ENCODE results near the gene PI4KB. TPM values are rescaled to one million over a fixed set of nuclear protein-coding genes. Genes with fewer than 3 reads are reported as not detected.

PI4KB gene
- polyA plus RNA-seq, 1 donor from 2014 or later, result 22.8 TPM

- Histone ChIP-seq H3K79me2 (replicated peaks; ENCODE audit: insufficient read depth, low read length) (peaks cover under 1% of the 10 kb centered on the region), H3F3A (ENCODE audit: insufficient read depth, low read length, poor library complexity, severe bottlenecking) (no peaks in the 10 kb centered on the region), H3K36me3 (ENCODE audit: insufficient read depth, low read length) (peaks cover 11% of the 10 kb centered on the region), H3K9ac (ENCODE audit: low read length) (no peak overlapping the region), H3K4me2 (ENCODE audit: low read length) (no peak overlapping the region), H3K27ac (ENCODE audit: low read length) (no peak overlapping the region), H3K4me3 (ENCODE audit: low read length) (no peak overlapping the region), H3K9me3 (ENCODE audit: low read length) (no peaks in the 10 kb centered on the region), H4K20me1 (ENCODE audit: insufficient read depth) (no peaks in the 10 kb centered on the region), H3K27me3 (ENCODE audit: insufficient read depth, low read depth, low read length) (no peaks in the 10 kb centered on the region), H2AFZ (ENCODE audit: low read depth, low read length) (no peak overlapping the region), H3K9me2 (ENCODE audit: insufficient read depth, low read length) (no peaks in the 10 kb centered on the region)
- TF ChIP-seq EZH2 (IDR thresholded peaks at IDR 0.05; ENCODE audit: borderline replicate concordance, insufficient read depth, low read length, poor library complexity, severe bottlenecking), result no peak
Observed at GRCh38 chr1:151288502-151288901, 38.7 kb downstream of the PI4KB start.

GRCh38 chr1:151287767-151288500 lies 39.3 kb downstream of the PI4KB start:
- no peaks in the 10 kb centered on the region for H3K9me3 ChIP-seq (ENCODE audit: low read length)
- peaks cover 11% of the 10 kb centered on the region for H3K36me3 ChIP-seq (ENCODE audit: insufficient read depth, low read length)
- H3K27me3 ChIP-seq (ENCODE audit: insufficient read depth, low read depth, low read length), result no peaks in the 10 kb centered on the region
- no peaks in the 10 kb centered on the region for H3F3A ChIP-seq (ENCODE audit: insufficient read depth, low read length, poor library complexity, severe bottlenecking)
- no peak overlapping the region for H3K9ac ChIP-seq (ENCODE audit: low read length)
- no peak overlapping the region for H3K4me2 ChIP-seq (ENCODE audit: low read length)
- H3K27ac ChIP-seq (ENCODE audit: low read length), result no peak overlapping the region
- H4K20me1 ChIP-seq (ENCODE audit: insufficient read depth), result no peaks in the 10 kb centered on the region
- H3K4me3 ChIP-seq (ENCODE audit: low read length), result no peak overlapping the region
- no peaks in the 10 kb centered on the region for H3K9me2 ChIP-seq (ENCODE audit: insufficient read depth, low read length)
- no peak overlapping the region for H2AFZ ChIP-seq (ENCODE audit: low read depth, low read length)
- no peak for TF ChIP-seq RAD21 (conservative IDR thresholded peaks at IDR 0.05)
- TF ChIP-seq SMC3 (conservative IDR thresholded peaks at IDR 0.05; ENCODE audit: poor library complexity), result no peak
- no peak for TF ChIP-seq EZH2 (IDR thresholded peaks at IDR 0.05; ENCODE audit: borderline replicate concordance, insufficient read depth, low read length, poor library complexity, severe bottlenecking)
- TF ChIP-seq POLR2AphosphoS5 (IDR thresholded peaks at IDR 0.05), result no peak
- TF ChIP-seq TAF1 (IDR thresholded peaks at IDR 0.05; ENCODE audit: low read depth), result no peak
- TF ChIP-seq MXI1 (conservative IDR thresholded peaks at IDR 0.05; ENCODE audit: poor library complexity, severe bottlenecking), result no peak
- TF ChIP-seq EP300 (conservative IDR thresholded peaks at IDR 0.05; ENCODE audit: poor library complexity, severe bottlenecking), result no peak
- no peak for TF ChIP-seq REST (IDR thresholded peaks at IDR 0.05; ENCODE audit: borderline replicate concordance)
- TF ChIP-seq CTCF (IDR thresholded peaks at IDR 0.05; ENCODE audit: poor library complexity, severe bottlenecking), result no peak
- peaks cover 6% of the 10 kb centered on the region for H3K79me2 ChIP-seq (replicated peaks; ENCODE audit: insufficient read depth, low read length)

Data from neural cell (in vitro differentiated cells).